HepG2 (cell line): ENCODE measurements around the gene ADAMTS17. TPM values are rescaled to one million over a fixed set of nuclear protein-coding genes. Genes with fewer than 3 reads are reported as not detected.

Experiments
- ATAC-seq: fragments of 200-7000 bp; cut with Tn5 transposase; 3 replicates; pipeline ENCODE4 v1.9.1; 2020; ENCODE audit warnings: mild to moderate bottlenecking, moderate library complexity
- BruUV-seq: library from RNA; stranded (reverse); fragments of 400-500 nt; replicated peaks from 2 replicates; lab custom pipeline; 2021; lab: Mats Ljungman, UMichigan
- CTCF ChIA-PET: fragments of 300-600 bp; formaldehyde crosslinking; extraction: SDS; loops from one replicate; lab custom pipeline; 2021; ENCODE audit warnings: low total read pairs, inconsistent platforms, low intra/inter-chr PET ratio; lab: Yijun Ruan, JAX
- POLR2A ChIA-PET: fragments of 350-600 bp; sonication (Branson Sonifier 250); formaldehyde crosslinking; loops from one replicate; lab custom pipeline; 2020; ENCODE audit warnings: antibody characterized with exemption, inconsistent platforms; lab: Yijun Ruan, JAX
- DNase-seq: peaks from one replicate; pipeline ENCODE4 v3.0.0-alpha.2; 2015; ENCODE audit warnings: low spot score
- FAIRE-seq: peaks from 3 replicates; lab custom pipeline; 2011; peaks lifted over from hg19 to GRCh38; lab: Jason Lieb, UNC
- H2AFZ ChIP-seq: one replicate; pipeline ENCODE4 v1.6.1; 2011; ENCODE audit warnings: low read length, inconsistent platforms
- H3K27ac ChIP-seq: fragments of 300-600 bp; 3 replicates; pipeline ENCODE4 v1.8.0; 2011; ENCODE audit warnings: mixed run types, mild to moderate bottlenecking, mixed read lengths, low read length, inconsistent platforms; ENCODE audit not compliant: insufficient read depth; ENCODE audit errors: extremely low read length
- H3K27me3 ChIP-seq, 2 experiments: fragments of 200-600 bp in 1 of 2; 2 replicates in 1 of 2; 3 replicates in 1 of 2; pipeline versions ENCODE4 v1.6.0 to v1.8.0; 2011; ENCODE audit warnings: low read length in 2 of 2, mild to moderate bottlenecking in 2 of 2, moderate library complexity in 2 of 2, inconsistent platforms in 1 of 2; ENCODE audit not compliant: insufficient read depth in 2 of 2, control insufficient read depth in 1 of 2
- H3K36me3 ChIP-seq, 2 experiments: fragments of 200-600 bp in 1 of 2; replicated peaks in 1 of 2; 2 replicates in 1 of 2; 3 replicates in 1 of 2; pipeline versions ENCODE4 v1.5.1 to v1.8.0; 2011; ENCODE audit warnings: low read length in 2 of 2, inconsistent platforms in 1 of 2; ENCODE audit not compliant: insufficient read depth in 2 of 2, control insufficient read depth in 1 of 2
- H3K4me1 ChIP-seq: 2 replicates; pipeline ENCODE4 v1.5.1; 2012; ENCODE audit warnings: low read length, inconsistent platforms; ENCODE audit not compliant: insufficient read depth
- H3K4me2 ChIP-seq: 2 replicates; pipeline ENCODE4 v1.6.0; 2011; ENCODE audit warnings: low read depth, low read length, inconsistent platforms
- H3K4me3 ChIP-seq, 3 experiments: fragments of 200-600 bp in 1 of 3; sonication (generic), shearing (Covaris generic) in 1 of 3; replicated peaks in 1 of 3; 2 replicates each; pipeline ENCODE4 v1.5.1; 2011 to 2016; ENCODE audit warnings: low read length in 3 of 3, inconsistent platforms in 2 of 3, low read depth in 2 of 3, mild to moderate bottlenecking in 2 of 3, control low read depth in 1 of 3, mixed read lengths in 1 of 3; ENCODE audit not compliant: insufficient read depth in 1 of 3
- H3K79me2 ChIP-seq: one replicate; pipeline ENCODE4 v1.6.1; 2011; ENCODE audit warnings: low read length, inconsistent platforms; ENCODE audit not compliant: insufficient read depth
- H3K9ac ChIP-seq: 2 replicates; pipeline ENCODE4 v1.6.0; 2011; ENCODE audit warnings: mild to moderate bottlenecking, low read depth, low read length, inconsistent platforms; ENCODE audit not compliant: insufficient read depth
- H3K9me3 ChIP-seq: 2 replicates; pipeline ENCODE4 v1.5.1; 2012; ENCODE audit warnings: mild to moderate bottlenecking, low read length
- H4K20me1 ChIP-seq: 2 replicates; pipeline ENCODE4 v1.6.0; 2011; ENCODE audit warnings: inconsistent platforms, mild to moderate bottlenecking, low read length, moderate library complexity; ENCODE audit not compliant: insufficient read depth
- CBX5 ChIP-seq: sonication (generic); formaldehyde crosslinking; IDR thresholded peaks from 2 replicates; pipeline ENCODE4 v1.4.0; 2020; ENCODE audit warnings: missing genetic modification reagents, borderline replicate concordance
- EHMT2 ChIP-seq: fragments of 200-600 bp; sonication (generic); IDR thresholded peaks from 2 replicates; pipeline ENCODE4 v1.7.0; 2017; ENCODE audit warnings: antibody characterized with exemption, low read depth, low read length, borderline replicate concordance
- FOXA1 ChIP-seq, 2 experiments: fragments of 450-650 bp in 1 of 2; sonication (generic) in 1 of 2; formaldehyde crosslinking in 1 of 2; IDR thresholded peaks; 2 replicates each; pipeline versions ENCODE4 v1.4.0 to v1.6.1; 2016 to 2020; ENCODE audit warnings: missing genetic modification reagents in 1 of 2
- HDAC1 ChIP-seq: sonication (generic); formaldehyde crosslinking; IDR thresholded peaks from 2 replicates; pipeline ENCODE4 v1.5.1; 2020; ENCODE audit warnings: mild to moderate bottlenecking, missing genetic modification reagents
- HMGA1 ChIP-seq: sonication (generic); formaldehyde crosslinking; conservative IDR thresholded peaks from 2 replicates; pipeline ENCODE4 v1.4.0; 2020; ENCODE audit warnings: missing genetic modification reagents
- NFATC3 ChIP-seq: sonication (generic); formaldehyde crosslinking; IDR thresholded peaks from 2 replicates; pipeline ENCODE4 v1.5.1; 2020; ENCODE audit warnings: mild to moderate bottlenecking, missing genetic modification reagents
- RARA ChIP-seq: IDR thresholded peaks from 2 replicates; pipeline ENCODE4 v1.6.1; 2016; ENCODE audit warnings: missing genetic modification reagents, missing compliant biosample characterization
- RBM39 ChIP-seq: fragments of 200-400 bp; formaldehyde crosslinking; IDR thresholded peaks from one replicate; pipeline ENCODE4 v1.6.1; 2018; ENCODE audit warnings: antibody characterized with exemption, mild to moderate bottlenecking, low read depth, low read length; ENCODE audit not compliant: poor library complexity, severe bottlenecking
- RELA ChIP-seq: sonication (generic); formaldehyde crosslinking; IDR thresholded peaks from 2 replicates; pipeline ENCODE4 v1.4.0; 2020; ENCODE audit warnings: missing genetic modification reagents
- SOX5 ChIP-seq: IDR thresholded peaks from 2 replicates; pipeline ENCODE4 v1.6.1; 2016; ENCODE audit warnings: borderline replicate concordance
- TEAD2 ChIP-seq: sonication (generic); formaldehyde crosslinking; IDR thresholded peaks from 2 replicates; pipeline ENCODE4 v1.9.0; 2021; ENCODE audit warnings: missing genetic modification reagents
- ZNF232 ChIP-seq: sonication (generic); formaldehyde crosslinking; IDR thresholded peaks from 2 replicates; pipeline ENCODE4 v1.4.0; 2020; ENCODE audit warnings: missing genetic modification reagents, borderline replicate concordance
- ZNF552 ChIP-seq: sonication (generic); formaldehyde crosslinking; IDR thresholded peaks from 2 replicates; pipeline ENCODE4 v1.9.0; 2022; ENCODE audit warnings: missing genetic modification reagents, mild to moderate bottlenecking, borderline replicate concordance
- ZNF768 ChIP-seq: sonication (generic); formaldehyde crosslinking; IDR thresholded peaks from 2 replicates; pipeline ENCODE4 v1.4.0; 2020; ENCODE audit warnings: missing genetic modification reagents
- ZNF770 ChIP-seq: sonication (generic); formaldehyde crosslinking; IDR thresholded peaks from 2 replicates; pipeline ENCODE4 v1.5.0; 2020; ENCODE audit warnings: mild to moderate bottlenecking, missing genetic modification reagents
- ZNF784 ChIP-seq: sonication (generic); formaldehyde crosslinking; IDR thresholded peaks from 2 replicates; pipeline ENCODE4 v1.5.1; 2020; ENCODE audit warnings: missing genetic modification reagents, mild to moderate bottlenecking, borderline replicate concordance
- WGBS: methylation state at CpG from one replicate; pipeline ENCODE4 v1.1.6; 2017; ENCODE audit warnings: low lambda C conversion rate; 5-methylcytosine and 5-hydroxymethylcytosine counted together
- in situ Hi-C: cut with HindIII; loops from 2 replicates; pipeline ENCODE4 v1.10.0; 2017; ENCODE audit warnings: low pct_unique_long_range_greater_than_20kb; ENCODE audit not compliant: extremely low pct_ligation_motif_present
- intact Hi-C: fragments of 100-400 bp; cut with micrococcal nuclease; formaldehyde crosslinking; loops from one replicate; pipeline ENCODE4 v1.10.0; 2022; ENCODE audit not compliant: unreplicated experiment
- polyA plus RNA-seq, 8 experiments: library from polyadenylated mRNA; depleted of rRNA in 3 of 8; stranded (reverse) in 7 of 8; unstranded in 1 of 8; fragments of >200 nt; fragmentation: Illumina TruSeq in 4 of 8; extraction: Trizol in 4 of 8; gene quantifications; 2 replicates each; pipeline versions ENCODE4 v1.2.1 to v1.2.3, GENCODE V29; 2011 to 2016; ENCODE audit warnings: low read depth in 4 of 8, missing spikeins in 1 of 8, mixed read lengths in 1 of 8; ENCODE audit not compliant: insufficient read depth in 1 of 8
- total RNA-seq, 5 experiments: library from RNA; depleted of rRNA; stranded (reverse); fragments of >200 nt; fragmentation: Illumina TruSeq; extraction: Trizol; gene quantifications; 2 replicates each; pipeline ENCODE4 v1.2.3, GENCODE V29; 2016; ENCODE audit warnings: low read depth in 1 of 5
- TF ChIP-seq, protein P1 (sequence below): conservative IDR thresholded peaks from 2 replicates; pipeline ENCODE4 v1.6.1; 2018; ENCODE audit warnings: missing genetic modification reagents

Gene ADAMTS17
- total and polyA plus RNA-seq, 2 of the 13 experiments (the other 11 are each of a cell fraction or from before 2014, with no cell fraction given), result 0.02 to 0.04 TPM

GRCh38 chr15:100008258-100008657 lies 333.5 kb downstream of the ADAMTS17 start:
- no peak overlapping the region for H3K4me2 ChIP-seq
- H3K4me3 ChIP-seq, result no peak overlapping the region
- H3K27ac ChIP-seq, result no peak overlapping the region
- H3K9ac ChIP-seq, result no peak overlapping the region
- no peak overlapping the region for H2AFZ ChIP-seq
- ATAC-seq, result no peak; the same call in 2 of the 3 replicates
- no peaks in the 10 kb centered on the region for H3K79me2 ChIP-seq
- TF ChIP-seq ZNF770 (CRISPR knock-in tag) (no peak), HMGA1 (CRISPR knock-in tag) (no peak), HDAC1 (no peak), TEAD2 (no peak), NFATC3 (CRISPR knock-in tag) (no peak), ZNF552 (CRISPR knock-in tag) (no peak), CBX5 (no peak), ZNF232 (CRISPR knock-in tag) (no peak)
- TF ChIP-seq, all 625 proteins: peak for 0
- in situ Hi-C loops (no loop called here), intact Hi-C loops (no loop called here)
- Histone ChIP-seq H3K27me3 (no peaks in the 10 kb centered on the region), H4K20me1 (no peaks in the 10 kb centered on the region), H3K9me3 (no peaks in the 10 kb centered on the region), H3K4me1 (no peaks in the 10 kb centered on the region), H3K36me3 (no peaks in the 10 kb centered on the region)
- POLR2A ChIA-PET, result no interaction called here
- FAIRE-seq, result no peak
- no CpG with 5 or more reads among the region's 6 CpGs for WGBS
- no TSS peak for BruUV-seq
- DNase-seq, result no peak
- CTCF ChIA-PET, result no interaction called here

DNA sequence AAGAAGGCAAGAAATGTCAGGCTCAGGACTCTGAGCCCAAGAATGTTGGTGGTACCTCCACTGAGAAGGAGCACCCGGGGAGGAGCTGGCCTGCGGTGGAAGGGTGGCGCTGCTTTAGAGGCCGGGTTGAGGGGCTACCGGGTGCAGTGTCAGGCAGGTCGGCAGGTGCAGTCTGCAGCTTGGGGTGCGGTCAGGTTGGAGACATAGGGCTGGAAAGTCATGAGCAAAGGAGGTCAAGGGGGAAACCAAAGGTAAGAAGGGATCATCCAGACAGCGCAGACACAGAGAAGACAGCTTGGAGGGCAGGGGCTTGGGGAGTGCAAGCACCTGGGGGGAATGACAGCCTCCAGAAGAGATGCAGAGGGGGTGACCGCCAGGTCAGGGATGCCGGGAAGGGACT lies 334.2 kb downstream of the ADAMTS17 start:
- ATAC-seq (no peak), DNase-seq (no peak), FAIRE-seq (no peak)
- H3K79me2 ChIP-seq, result no peaks in the 10 kb centered on the region
- 50% methylated on average over 10 of the region's 10 CpGs for WGBS
- no peak overlapping the region for H3K27ac ChIP-seq
- CTCF ChIA-PET, result no interaction called here
- H3K4me1 ChIP-seq, result no peaks in the 10 kb centered on the region
- intact Hi-C loops (no loop called here), in situ Hi-C loops (no loop called here)
- no peaks in the 10 kb centered on the region for H4K20me1 ChIP-seq
- no TSS peak for BruUV-seq
- no peak overlapping the region for H2AFZ ChIP-seq
- no peaks in the 10 kb centered on the region for H3K9me3 ChIP-seq
- no peak overlapping the region for H3K4me2 ChIP-seq
- POLR2A ChIA-PET, result no interaction called here
- no peak overlapping the region for H3K4me3 ChIP-seq
- H3K9ac ChIP-seq, result no peak overlapping the region
- no peaks in the 10 kb centered on the region for H3K36me3 ChIP-seq
- no peaks in the 10 kb centered on the region for H3K27me3 ChIP-seq
- TF ChIP-seq, protein P1, sequence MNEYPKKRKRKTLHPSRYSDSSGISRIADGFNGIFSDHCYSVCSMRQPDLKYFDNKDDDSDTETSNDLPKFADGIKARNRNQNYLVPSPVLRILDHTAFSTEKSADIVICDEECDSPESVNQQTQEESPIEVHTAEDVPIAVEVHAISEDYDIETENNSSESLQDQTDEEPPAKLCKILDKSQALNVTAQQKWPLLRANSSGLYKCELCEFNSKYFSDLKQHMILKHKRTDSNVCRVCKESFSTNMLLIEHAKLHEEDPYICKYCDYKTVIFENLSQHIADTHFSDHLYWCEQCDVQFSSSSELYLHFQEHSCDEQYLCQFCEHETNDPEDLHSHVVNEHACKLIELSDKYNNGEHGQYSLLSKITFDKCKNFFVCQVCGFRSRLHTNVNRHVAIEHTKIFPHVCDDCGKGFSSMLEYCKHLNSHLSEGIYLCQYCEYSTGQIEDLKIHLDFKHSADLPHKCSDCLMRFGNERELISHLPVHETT (CRISPR knock-in tag), result no peak
- TF ChIP-seq ZNF768 (no peak), ZNF784 (CRISPR knock-in tag) (no peak), EHMT2 (no peak), RELA (CRISPR knock-in tag) (no peak), FOXA1 (IDR thresholded peaks at IDR 0.05) (no peak), FOXA1 (CRISPR knock-in tag; IDR thresholded peaks at IDR 0.05) (no peak), SOX5 (CRISPR knock-in tag) (no peak), RBM39 (no peak), RARA (CRISPR knock-in tag) (no peak)
